Natural killer cell (primary cell): Measurements from ENCODE around the gene CBFA2T3. TPM values are rescaled to one million over a fixed set of nuclear protein-coding genes. Genes with fewer than 3 reads are reported as not detected.

Source experiments
- ATAC-seq, 3 donors: fragments of 150-1000 bp in 2 of 3; fragments of 200-7000 bp in 1 of 3; cut with Tn5 transposase; 1 replicate in 1 of 3; 2 replicates in 2 of 3; pipeline ENCODE4 v1.10.0; 2021; ENCODE audit warnings: mild to moderate bottlenecking in 2 of 3, moderate library complexity in 2 of 3
- DNase-seq, 2 donors: peaks; one replicate each; pipeline versions ENCODE4 v3.0.0 to v3.0.0-alpha.2; 2013 to 2021; ENCODE audit warnings: mixed read lengths in 1 of 2
- H3K27ac ChIP-seq: one replicate; pipeline ENCODE4 v1.5.1; 2013; ENCODE audit warnings: mild to moderate bottlenecking, low read length
- H3K27me3 ChIP-seq: one replicate; pipeline ENCODE4 v1.6.1; 2013; ENCODE audit warnings: low read length; ENCODE audit not compliant: control insufficient read depth, insufficient read depth
- H3K36me3 ChIP-seq: one replicate; pipeline ENCODE4 v1.6.1; 2013; ENCODE audit warnings: low read length; ENCODE audit not compliant: control insufficient read depth, insufficient read depth
- H3K4me1 ChIP-seq: one replicate; pipeline ENCODE4 v1.6.1; 2013; ENCODE audit warnings: low read length; ENCODE audit not compliant: control insufficient read depth, insufficient read depth
- H3K4me3 ChIP-seq: one replicate; pipeline ENCODE4 v1.5.1; 2013; ENCODE audit warnings: low read length
- H3K9me3 ChIP-seq: one replicate; pipeline ENCODE4 v1.6.1; 2013; ENCODE audit warnings: low read length; ENCODE audit not compliant: control insufficient read depth, insufficient read depth
- H3K27ac Mint-ChIP-seq, 2 donors: one replicate each; pipeline ENCODE4 v1.8.0; 2022; ENCODE audit warnings: mild to moderate bottlenecking in 2 of 2, mixed read lengths in 2 of 2, moderate library complexity in 1 of 2
- H3K27me3 Mint-ChIP-seq, 2 donors: one replicate each; pipeline ENCODE4 v1.8.0; 2022; ENCODE audit warnings: low read depth in 2 of 2, mixed read lengths in 2 of 2
- H3K36me3 Mint-ChIP-seq: one replicate; pipeline ENCODE4 v1.8.0; 2022; ENCODE audit warnings: mixed read lengths
- H3K4me1 Mint-ChIP-seq, 2 donors: one replicate each; pipeline ENCODE4 v1.8.0; 2022; ENCODE audit warnings: mixed read lengths in 2 of 2
- H3K4me3 Mint-ChIP-seq: one replicate; pipeline ENCODE4 v1.8.0; 2022; ENCODE audit warnings: mild to moderate bottlenecking, moderate library complexity, mixed read lengths
- H3K9me3 Mint-ChIP-seq, 2 donors: one replicate each; pipeline ENCODE4 v1.8.0; 2022; ENCODE audit warnings: mixed read lengths in 2 of 2
- CTCF ChIP-seq: fragments of 200-600 bp; IDR thresholded peaks from one replicate; pipeline ENCODE4 v1.8.0; 2022; ENCODE audit warnings: antibody characterized with exemption
- WGBS: methylation state at CpG from one replicate; pipeline ENCODE4 v1.1.7; 2013; ENCODE audit warnings: missing lambda C conversion rate; ENCODE audit not compliant: insufficient coverage; 5-methylcytosine and 5-hydroxymethylcytosine counted together
- intact Hi-C: fragments of 100-400 bp; cut with micrococcal nuclease; formaldehyde crosslinking; loops from one replicate; pipeline ENCODE4 v1.14.2; 2022
- total RNA-seq, 4 donors: library from RNA; stranded (reverse); fragments of 120-200 nt in 1 of 4; gene quantifications; one replicate each; pipeline versions ENCODE4 v1.2.3 to v1.2.4, GENCODE V29; 2013 to 2022

Gene CBFA2T3
- total RNA-seq, 3 donors from 2014 or later (not counting 1 experiment from before 2014, with no cell fraction given): 2.5 to 7.8 (median 4.2) TPM

GRCh38 chr16:88970539-88971065 is 6.4 kb downstream of the CBFA2T3 start:
- 81% methylated on average over 31 of the region's 31 CpGs for WGBS
- Histone ChIP-seq H3K9me3 (no peaks in the 10 kb centered on the region), H3K4me1 (peaks cover 85% of the 10 kb centered on the region), H3K27me3 (peaks cover 1% of the 10 kb centered on the region), H3K36me3 (no peaks in the 10 kb centered on the region), H3K4me3 (no peak overlapping the region), H3K27ac (no peak overlapping the region)
- no peak for TF ChIP-seq CTCF
- Mint-ChIP-seq H3K27me3 (peaks cover 0 to 21% of the 10 kb centered on the region in 2 donors), H3K4me3 (no peak overlapping the region), H3K9me3 (no peaks in the 10 kb centered on the region), H3K27ac (no peak overlapping the region), H3K4me1 (peaks cover 6 to 10% of the 10 kb centered on the region in 2 donors), H3K36me3 (no peaks in the 10 kb centered on the region)
- no peak for ATAC-seq
- intact Hi-C loops: no loop called here
- no peak for DNase-seq

GRCh38 chr16:88970050-88970449 is 7.0 kb downstream of the CBFA2T3 start:
- no peak overlapping the region for H3K4me3 Mint-ChIP-seq
- no peak for ATAC-seq
- TF ChIP-seq CTCF: no peak

GRCh38 chr16:88969361-88969831 is 7.6 kb downstream of the CBFA2T3 start:
- Histone ChIP-seq H3K9me3 (no peaks in the 10 kb centered on the region), H3K27ac (no peak overlapping the region), H3K36me3 (no peaks in the 10 kb centered on the region), H3K4me1 (peaks cover 74% of the 10 kb centered on the region), H3K4me3 (no peak overlapping the region), H3K27me3 (no peaks in the 10 kb centered on the region)
- H3K27me3 Mint-ChIP-seq: peaks cover 0 to 14% of the 10 kb centered on the region in 2 donors
- H3K9me3 Mint-ChIP-seq: no peaks in the 10 kb centered on the region
- peaks cover 6 to 10% of the 10 kb centered on the region in 2 donors for H3K4me1 Mint-ChIP-seq
- H3K36me3 Mint-ChIP-seq: no peaks in the 10 kb centered on the region
- DNase-seq (no peak), ATAC-seq (no peak)
- intact Hi-C loops: no loop called here
- WGBS: 64% methylated on average over 22 of the region's 22 CpGs
- no peak overlapping the region for H3K27ac Mint-ChIP-seq
- no peak overlapping the region for H3K4me3 Mint-ChIP-seq
- TF ChIP-seq CTCF: no peak

More at GRCh38 chr16:88970050-88970449, 7.0 kb downstream of the CBFA2T3 start:
- Histone ChIP-seq H3K36me3 (no peaks in the 10 kb centered on the region), H3K27me3 (no peaks in the 10 kb centered on the region), H3K27ac (no peak overlapping the region), H3K9me3 (no peaks in the 10 kb centered on the region), H3K4me1 (peaks cover 79% of the 10 kb centered on the region), H3K4me3 (no peak overlapping the region)
- DNase-seq: no peak
- Mint-ChIP-seq H3K9me3 (no peaks in the 10 kb centered on the region), H3K27me3 (peaks cover 0 to 17% of the 10 kb centered on the region in 2 donors), H3K36me3 (no peaks in the 10 kb centered on the region), H3K27ac (no peak overlapping the region), H3K4me1 (peaks cover 6 to 10% of the 10 kb centered on the region in 2 donors)
- WGBS: 93% methylated on average over 20 of the region's 20 CpGs
- intact Hi-C loops: no loop called here
